SK-N-SH (cell line): Measurements from ENCODE around the gene KCTD21.

Experiments used
- CHD2 ChIP-seq: fragments of 150-350 bp; IDR thresholded peaks from 2 replicates; pipeline ENCODE4 v1.6.1; 2018; ENCODE audit warnings: low read length; ENCODE audit not compliant: partially characterized antibody
- EP300 ChIP-seq, 2 experiments: IDR thresholded peaks; 2 replicates each; pipeline versions ENCODE4 v1.4.0 to v1.6.1; 2012; ENCODE audit warnings: borderline replicate concordance in 1 of 2, low read depth in 1 of 2, low read length in 1 of 2
- NFIC ChIP-seq: IDR thresholded peaks from 2 replicates; pipeline ENCODE4 v1.4.0; 2012; ENCODE audit warnings: borderline replicate concordance
- POLR2AphosphoS5 ChIP-seq: IDR thresholded peaks from 2 replicates; pipeline ENCODE4 v1.6.1; 2012; ENCODE audit warnings: low read depth, low read length
- RAD21 ChIP-seq: IDR thresholded peaks from 2 replicates; pipeline ENCODE4 v1.6.1; 2012; ENCODE audit warnings: mild to moderate bottlenecking, low read length
- RCOR1 ChIP-seq: fragments of 150-350 bp; IDR thresholded peaks from 2 replicates; pipeline ENCODE4 v1.6.1; 2017; ENCODE audit warnings: antibody characterized with exemption, low read length
- RXRA ChIP-seq: IDR thresholded peaks from 2 replicates; pipeline ENCODE4 v1.4.0; 2012; ENCODE audit warnings: low read depth, mild to moderate bottlenecking, borderline replicate concordance
- TF ChIP-seq, protein P1 (sequence below): fragments of 200-600 bp; sonication (generic); IDR thresholded peaks from 2 replicates; pipeline ENCODE4 v1.6.1; 2017; ENCODE audit warnings: antibody characterized with exemption, mild to moderate bottlenecking, moderate library complexity
- TF ChIP-seq, protein P2 (sequence below): IDR thresholded peaks from 2 replicates; pipeline ENCODE4 v1.4.0; 2012; ENCODE audit warnings: low read depth

- TF ChIP-seq, protein P1, sequence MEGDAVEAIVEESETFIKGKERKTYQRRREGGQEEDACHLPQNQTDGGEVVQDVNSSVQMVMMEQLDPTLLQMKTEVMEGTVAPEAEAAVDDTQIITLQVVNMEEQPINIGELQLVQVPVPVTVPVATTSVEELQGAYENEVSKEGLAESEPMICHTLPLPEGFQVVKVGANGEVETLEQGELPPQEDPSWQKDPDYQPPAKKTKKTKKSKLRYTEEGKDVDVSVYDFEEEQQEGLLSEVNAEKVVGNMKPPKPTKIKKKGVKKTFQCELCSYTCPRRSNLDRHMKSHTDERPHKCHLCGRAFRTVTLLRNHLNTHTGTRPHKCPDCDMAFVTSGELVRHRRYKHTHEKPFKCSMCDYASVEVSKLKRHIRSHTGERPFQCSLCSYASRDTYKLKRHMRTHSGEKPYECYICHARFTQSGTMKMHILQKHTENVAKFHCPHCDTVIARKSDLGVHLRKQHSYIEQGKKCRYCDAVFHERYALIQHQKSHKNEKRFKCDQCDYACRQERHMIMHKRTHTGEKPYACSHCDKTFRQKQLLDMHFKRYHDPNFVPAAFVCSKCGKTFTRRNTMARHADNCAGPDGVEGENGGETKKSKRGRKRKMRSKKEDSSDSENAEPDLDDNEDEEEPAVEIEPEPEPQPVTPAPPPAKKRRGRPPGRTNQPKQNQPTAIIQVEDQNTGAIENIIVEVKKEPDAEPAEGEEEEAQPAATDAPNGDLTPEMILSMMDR, result no peak
- no peak for TF ChIP-seq RCOR1
- no peak for TF ChIP-seq NFIC
- no peak for TF ChIP-seq CHD2
- no peak for TF ChIP-seq POLR2AphosphoS5
- TF ChIP-seq RXRA, result no peak
- no peak for TF ChIP-seq RAD21
- TF ChIP-seq, protein P2, sequence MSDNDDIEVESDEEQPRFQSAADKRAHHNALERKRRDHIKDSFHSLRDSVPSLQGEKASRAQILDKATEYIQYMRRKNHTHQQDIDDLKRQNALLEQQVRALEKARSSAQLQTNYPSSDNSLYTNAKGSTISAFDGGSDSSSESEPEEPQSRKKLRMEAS, result no peak
- TF ChIP-seq EP300 (IDR thresholded peaks at IDR 0.05; ENCODE audit: borderline replicate concordance in 1 of 2, low read depth in 1 of 2, low read length in 1 of 2), result no peak
These were observed 21.1 kb upstream of the KCTD21 start for GRCh38 chr11:78209478-78209877.
